ENCODE results near the gene PIK3CG.
"Not testable (repeated sequence)": the region's sequence is repeated elsewhere in the genome, so short reads cannot be mapped to it uniquely, and the experiment has no call there.

The PIK3CG gene

GRCh38 chr7:106915873-106916272 lies 50.8 kb downstream of the PIK3CG start:
- no peaks in the 10 kb centered on the region for H3K4me1 ChIP-seq
- intact Hi-C loops (cut with DNase I; ENCODE audit: low total_unique reads): no loop called here
- H3K27me3 ChIP-seq: no peaks in the 10 kb centered on the region
- no peaks in the 10 kb centered on the region for H3K9me3 ChIP-seq
- no peak for DNase-seq
- no peak overlapping the region for H3K4me3 ChIP-seq
- no peaks in the 10 kb centered on the region for H3K36me3 ChIP-seq
- TF ChIP-seq CTCF (IDR thresholded peaks at IDR 0.05): no peak
- H3K27ac ChIP-seq: no peak overlapping the region

- DNase-seq: no peak
- H3K4me3 ChIP-seq: no peak overlapping the region
- no peak overlapping the region for H3K27ac ChIP-seq
- TF ChIP-seq CTCF (IDR thresholded peaks at IDR 0.05): no peak
- H3K4me1 ChIP-seq: no peaks in the 10 kb centered on the region
- H3K27me3 ChIP-seq: no peaks in the 10 kb centered on the region
- no peaks in the 10 kb centered on the region for H3K36me3 ChIP-seq
- no peaks in the 10 kb centered on the region for H3K9me3 ChIP-seq
- intact Hi-C loops (cut with DNase I; ENCODE audit: low total_unique reads): no loop called here
Observed at GRCh38 chr7:106916679-106917078, 51.6 kb downstream of the PIK3CG start.

- H3K36me3 ChIP-seq: no peaks in the 10 kb centered on the region
- no peak overlapping the region for H3K4me3 ChIP-seq
- no peak for DNase-seq
- intact Hi-C loops (cut with DNase I; ENCODE audit: low total_unique reads): no loop called here
- no peak overlapping the region for H3K27ac ChIP-seq
- H3K9me3 ChIP-seq: no peaks in the 10 kb centered on the region
- no peak for TF ChIP-seq CTCF (IDR thresholded peaks at IDR 0.05)
- H3K27me3 ChIP-seq: no peaks in the 10 kb centered on the region
- no peaks in the 10 kb centered on the region for H3K4me1 ChIP-seq
Observed at GRCh38 chr7:106918991-106919390, 53.9 kb downstream of the PIK3CG start.

GRCh38 chr7:106924468-106924867 lies 59.4 kb downstream of the PIK3CG start:
- H3K9me3 ChIP-seq; H3K36me3 ChIP-seq; intact Hi-C loops (cut with DNase I; ENCODE audit: low total_unique reads): not testable (repeated sequence)

GRCh38 chr7:106926892-106927291 lies 61.8 kb downstream of the PIK3CG start:
- H3K27ac ChIP-seq: no peak overlapping the region
- intact Hi-C loops (cut with DNase I; ENCODE audit: low total_unique reads): no loop called here
- no peaks in the 10 kb centered on the region for H3K36me3 ChIP-seq
- no peaks in the 10 kb centered on the region for H3K9me3 ChIP-seq
- H3K4me3 ChIP-seq: no peak overlapping the region
- no peak for DNase-seq
- TF ChIP-seq CTCF (IDR thresholded peaks at IDR 0.05): no peak
- no peaks in the 10 kb centered on the region for H3K27me3 ChIP-seq
- H3K4me1 ChIP-seq: no peaks in the 10 kb centered on the region

More at GRCh38 chr7:106924468-106924867, 59.4 kb downstream of the PIK3CG start:
- H3K4me3 ChIP-seq, H3K27ac ChIP-seq, H3K4me1 ChIP-seq, DNase-seq, H3K27me3 ChIP-seq: not testable (repeated sequence)

- no peaks in the 10 kb centered on the region for H3K36me3 ChIP-seq
- H3K4me3 ChIP-seq: no peak overlapping the region
- no peak for DNase-seq
- no peak overlapping the region for H3K27ac ChIP-seq
- no peak for TF ChIP-seq CTCF (IDR thresholded peaks at IDR 0.05)
- H3K9me3 ChIP-seq: no peaks in the 10 kb centered on the region
- no peaks in the 10 kb centered on the region for H3K27me3 ChIP-seq
- no peaks in the 10 kb centered on the region for H3K4me1 ChIP-seq
- intact Hi-C loops (cut with DNase I; ENCODE audit: low total_unique reads): no loop called here
Observed at GRCh38 chr7:106927536-106927935, 62.5 kb downstream of the PIK3CG start.

GRCh38 chr7:106929616-106930015 lies 64.5 kb downstream of the PIK3CG start:
- H3K4me1 ChIP-seq; H3K9me3 ChIP-seq; H3K27me3 ChIP-seq; intact Hi-C loops (cut with DNase I; ENCODE audit: low total_unique reads); H3K36me3 ChIP-seq; H3K27ac ChIP-seq; DNase-seq; H3K4me3 ChIP-seq: not testable (repeated sequence)
